IMR-90 (cell line): ENCODE measurements around the gene SLC39A11. TPM values are rescaled to one million over a fixed set of nuclear protein-coding genes. Genes with fewer than 3 reads are reported as not detected.

Source experiments
- ATAC-seq: fragments of 200-7000 bp; cut with Tn5 transposase; 2 replicates; pipeline ENCODE4 v1.9.1; 2020; ENCODE audit warnings: low read depth, mild to moderate bottlenecking, moderate library complexity
- BruUV-seq: library from RNA; stranded (reverse); fragments of 400-500 nt; replicated peaks from 2 replicates; lab custom pipeline; 2021; lab: Mats Ljungman, UMichigan
- CTCF ChIA-PET: fragments of 300-600 bp; formaldehyde crosslinking; extraction: SDS; loops from one replicate; lab custom pipeline; 2021; ENCODE audit warnings: antibody characterized with exemption; lab: Yijun Ruan, JAX
- POLR2A ChIA-PET: fragments of 300-600 bp; sonication (Branson Sonifier 250); formaldehyde crosslinking; loops from one replicate; lab custom pipeline; 2022; ENCODE audit warnings: antibody characterized with exemption; ENCODE audit not compliant: unreplicated experiment; lab: Charles Lee
- DNase-seq: peaks from one replicate; pipeline ENCODE4 v3.0.0; 2013
- H2AFZ ChIP-seq: replicated peaks from 2 replicates; pipeline ENCODE3; 2013; ENCODE audit warnings: low read length, mild to moderate bottlenecking; ENCODE audit not compliant: poor library complexity
- H2AK5ac ChIP-seq: 2 replicates; pipeline ENCODE4 v1.6.1; 2013; ENCODE audit warnings: low read depth, low read length, inconsistent platforms
- H2AK9ac ChIP-seq: replicated peaks from 2 replicates; pipeline ENCODE3; 2013; ENCODE audit warnings: mild to moderate bottlenecking, low read depth, low read length, moderate library complexity; ENCODE audit not compliant: poor library complexity
- H2BK120ac ChIP-seq: 2 replicates; pipeline ENCODE4 v1.6.1; 2013; ENCODE audit warnings: low read depth, low read length, inconsistent platforms
- H2BK15ac ChIP-seq: 3 replicates; pipeline ENCODE4 v1.6.1; 2013; ENCODE audit warnings: low read depth, low read length, inconsistent platforms
- H2BK20ac ChIP-seq: 2 replicates; pipeline ENCODE4 v1.6.1; 2013; ENCODE audit warnings: low read depth, mild to moderate bottlenecking, inconsistent platforms, low read length, moderate library complexity
- H2BK5ac ChIP-seq: 2 replicates; pipeline ENCODE4 v1.6.1; 2013; ENCODE audit warnings: mild to moderate bottlenecking, low read depth, low read length, inconsistent platforms; ENCODE audit not compliant: poor library complexity, severe bottlenecking
- H3K14ac ChIP-seq: replicated peaks from 2 replicates; pipeline ENCODE4 v1.6.1; 2013; ENCODE audit warnings: low read depth, low read length, inconsistent platforms
- H3K18ac ChIP-seq: 2 replicates; pipeline ENCODE4 v1.6.1; 2013; ENCODE audit warnings: low read depth, low read length, control low read depth
- H3K23ac ChIP-seq: 2 replicates; pipeline ENCODE4 v1.6.1; 2013; ENCODE audit warnings: low read depth, low read length, inconsistent platforms
- H3K27ac ChIP-seq: 2 replicates; pipeline ENCODE4 v1.5.1; 2013; ENCODE audit warnings: mild to moderate bottlenecking, control low read depth, low read length; ENCODE audit not compliant: insufficient read depth
- H3K27me3 ChIP-seq: 2 replicates; pipeline ENCODE4 v1.6.1; 2013; ENCODE audit warnings: low read length; ENCODE audit not compliant: control insufficient read depth, insufficient read depth
- H3K36me3 ChIP-seq: 2 replicates; pipeline ENCODE4 v1.6.1; 2013; ENCODE audit warnings: low read length, mixed read lengths; ENCODE audit not compliant: control insufficient read depth, insufficient read depth
- H3K4ac ChIP-seq: 2 replicates; pipeline ENCODE4 v1.6.1; 2013; ENCODE audit warnings: low read depth, low read length, inconsistent platforms
- H3K4me1 ChIP-seq: 2 replicates; pipeline ENCODE4 v1.6.1; 2013; ENCODE audit warnings: low read length, mixed read lengths; ENCODE audit not compliant: control insufficient read depth, insufficient read depth
- H3K4me2 ChIP-seq: 2 replicates; pipeline ENCODE4 v1.6.1; 2013; ENCODE audit warnings: low read depth, mild to moderate bottlenecking, control low read depth, low read length, moderate library complexity
- H3K4me3 ChIP-seq: 2 replicates; pipeline ENCODE4 v1.5.1; 2013; ENCODE audit warnings: low read depth, mild to moderate bottlenecking, control low read depth, low read length, moderate library complexity; ENCODE audit not compliant: insufficient read depth
- H3K56ac ChIP-seq: 2 replicates; pipeline ENCODE4 v1.6.1; 2013; ENCODE audit warnings: low read length, inconsistent platforms; ENCODE audit not compliant: insufficient read depth; ENCODE audit errors: extremely low read depth
- H3K79me1 ChIP-seq, 2 experiments: 2 replicates each; pipeline ENCODE4 v1.6.1; 2013; ENCODE audit warnings: low read length in 2 of 2, inconsistent platforms in 1 of 2, low read depth in 1 of 2
- H3K9ac ChIP-seq: 2 replicates; pipeline ENCODE4 v1.6.1; 2013; ENCODE audit warnings: low read depth, low read length, control low read depth
- H3K9me1 ChIP-seq: 2 replicates; pipeline ENCODE4 v1.6.1; 2013; ENCODE audit warnings: low read length, inconsistent platforms; ENCODE audit not compliant: insufficient read depth
- H3K9me3 ChIP-seq: 2 replicates; pipeline ENCODE4 v1.6.1; 2013; ENCODE audit warnings: low read length; ENCODE audit not compliant: control insufficient read depth, insufficient read depth
- H4K20me1 ChIP-seq: 2 replicates; pipeline ENCODE4 v1.6.1; 2013; ENCODE audit warnings: low read length, inconsistent platforms; ENCODE audit not compliant: insufficient read depth
- H4K5ac ChIP-seq: 2 replicates; pipeline ENCODE4 v1.6.1; 2013; ENCODE audit warnings: mild to moderate bottlenecking, low read depth, low read length, control low read depth
- H4K8ac ChIP-seq, 2 experiments: 2 replicates each; pipeline ENCODE4 v1.6.1; 2013; ENCODE audit warnings: low read depth in 2 of 2, low read length in 2 of 2, control low read depth in 1 of 2, inconsistent platforms in 1 of 2
- H4K91ac ChIP-seq: 2 replicates; pipeline ENCODE4 v1.6.1; 2013; ENCODE audit warnings: low read depth, low read length, inconsistent platforms; ENCODE audit not compliant: insufficient read depth
- BHLHE40 ChIP-seq: fragments of 150-350 bp; IDR thresholded peaks from 2 replicates; pipeline ENCODE4 v1.6.1; 2016; ENCODE audit warnings: mild to moderate bottlenecking, low read depth, low read length
- CEBPB ChIP-seq: IDR thresholded peaks from 2 replicates; pipeline ENCODE4 v1.6.1; 2012; ENCODE audit warnings: low read depth, low read length, improper control_type of control experiment
- MAFK ChIP-seq: IDR thresholded peaks from 2 replicates; pipeline ENCODE4 v1.6.1; 2012; ENCODE audit warnings: low read depth, low read length, improper control_type of control experiment
- MXI1 ChIP-seq: IDR thresholded peaks from 2 replicates; pipeline ENCODE4 v1.6.1; 2012; ENCODE audit warnings: low read depth, mild to moderate bottlenecking, low read length, moderate library complexity, borderline replicate concordance
- NFE2L2 ChIP-seq: fragments of 150-350 bp; IDR thresholded peaks from 2 replicates; pipeline ENCODE4 v1.6.1; 2016; ENCODE audit warnings: low read depth, mild to moderate bottlenecking, low read length
- POLR2A ChIP-seq: IDR thresholded peaks from 2 replicates; pipeline ENCODE4 v1.6.1; 2012; ENCODE audit warnings: mild to moderate bottlenecking, low read depth, low read length
- RAD21 ChIP-seq: IDR thresholded peaks from 2 replicates; pipeline ENCODE4 v1.6.1; 2012; ENCODE audit warnings: low read length, improper control_type of control experiment
- RCOR1 ChIP-seq: IDR thresholded peaks from 2 replicates; pipeline ENCODE4 v1.6.1; 2012; ENCODE audit warnings: mild to moderate bottlenecking, low read length, improper control_type of control experiment; ENCODE audit not compliant: insufficient replicate concordance
- WGBS, 2 experiments: methylation state at CpG; one replicate each; pipeline versions ENCODE4 v1.1.5 to v1.1.7; 2013; ENCODE audit warnings: missing lambda C conversion rate in 2 of 2; ENCODE audit not compliant: insufficient read length in 1 of 2; ENCODE audit errors: extremely low coverage in 2 of 2; 5-methylcytosine and 5-hydroxymethylcytosine counted together
- dilution Hi-C: fragments of 300-500 bp; cut with HindIII; formaldehyde crosslinking; loops from one replicate; pipeline ENCODE4 v1.14.3; 2018; ENCODE audit warnings: low sequenced_read_pairs; ENCODE audit not compliant: unreplicated experiment
- in situ Hi-C: fragments of 300-500 bp; cut with MboI; formaldehyde crosslinking; loops from 3 replicates; pipeline ENCODE4 v1.14.3; 2019; ENCODE audit warnings: low sequenced_read_pairs, inconsistent platforms, mixed read lengths
- intact Hi-C: fragments of 100-400 bp; cut with micrococcal nuclease; formaldehyde crosslinking; loops from 2 replicates; pipeline ENCODE4 v1.10.0; 2022
- polyA plus RNA-seq, 3 experiments: library from polyadenylated mRNA; depleted of rRNA; stranded (reverse); fragments of >200 nt; gene quantifications; 2 replicates each; pipeline ENCODE4 v1.2.3, GENCODE V29; 2012; ENCODE audit warnings: low replicate concordance in 1 of 3
- total RNA-seq: library from RNA; depleted of rRNA; stranded (reverse); fragments of >200 nt; gene quantifications from 2 replicates; pipeline ENCODE4 v1.2.3, GENCODE V29; 2012

SLC39A11 gene
- total and polyA plus RNA-seq, 2 of the 4 experiments (the other 2 are of a cell fraction) = 8.8 to 14.3 TPM

DNA sequence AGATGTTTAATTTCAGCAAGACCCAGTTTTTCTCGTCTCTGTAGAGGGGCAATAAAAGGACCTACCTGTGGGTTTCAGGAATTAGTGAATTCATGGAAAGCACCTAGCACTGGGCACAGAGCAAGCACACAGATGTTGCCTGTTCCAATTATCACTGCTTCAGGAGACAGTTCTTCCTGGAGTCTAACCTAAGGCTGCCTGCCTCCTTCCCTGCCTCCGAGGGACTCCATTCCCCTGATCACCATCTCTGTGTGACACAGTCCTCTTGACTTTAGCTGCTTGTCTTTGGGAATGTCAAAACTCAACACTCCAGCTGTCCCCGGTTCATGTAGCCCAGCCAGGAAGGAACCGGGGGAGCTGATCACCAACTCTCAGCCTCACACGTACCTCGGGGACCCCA, 474.9 kb downstream of the SLC39A11 start:
- Histone ChIP-seq H3K18ac (no peak overlapping the region), H2BK5ac (no peak overlapping the region), H2BK15ac (no peak overlapping the region), H3K27ac (no peak overlapping the region), H2AK5ac (no peak overlapping the region), H4K8ac (no peak overlapping the region), H3K14ac (no peak overlapping the region), H4K20me1 (no peaks in the 10 kb centered on the region), H3K56ac (no peak overlapping the region), H3K4ac (no peak overlapping the region), H3K36me3 (no peaks in the 10 kb centered on the region), H3K9me3 (peaks cover 2% of the 10 kb centered on the region; the same call in 1 of the 2 replicates), H3K4me1 (peaks cover 12% of the 10 kb centered on the region), H2BK120ac (no peak overlapping the region), H3K23ac (no peak overlapping the region), H2AK9ac (no peak overlapping the region), H3K4me2 (no peak overlapping the region), H2AFZ (no peak overlapping the region), H3K9me1 (peaks cover 13% of the 10 kb centered on the region; the same call in 1 of the 2 replicates), H2BK20ac (no peak overlapping the region), H3K27me3 (peaks cover 16% of the 10 kb centered on the region), H3K4me3 (no peak overlapping the region), H3K79me1 (no peaks in the 10 kb centered on the region), H4K5ac (no peak overlapping the region), H4K91ac (no peak overlapping the region), H3K9ac (no peak overlapping the region)
- TF ChIP-seq RAD21 (no peak), NFE2L2 (no peak), MXI1 (no peak), POLR2A (no peak), BHLHE40 (no peak), RCOR1 (no peak), MAFK (no peak), CEBPB (no peak)
- ChIA-PET CTCF (no interaction called here), POLR2A (no interaction called here)
- BruUV-seq = no TSS peak
- in situ Hi-C loops = no loop called here
- intact Hi-C loops = no loop called here
- ATAC-seq = no peak
- no peak for DNase-seq
- WGBS, 2 experiments = 82% methylated on average over 2 of the region's 6 CpGs; no CpG with 5 or more reads in 1 of the 2 experiments
- dilution Hi-C loops = no loop called here
